Measurements from ENCODE around the gene EEPD1.
A peak's percentile ranks its signal among the peaks of the same experiment; 100 is the strongest.
"Not testable (repeated sequence)": the region's sequence is repeated elsewhere in the genome, so short reads cannot be mapped to it uniquely, and the experiment has no call there.

EEPD1 gene

DNA sequence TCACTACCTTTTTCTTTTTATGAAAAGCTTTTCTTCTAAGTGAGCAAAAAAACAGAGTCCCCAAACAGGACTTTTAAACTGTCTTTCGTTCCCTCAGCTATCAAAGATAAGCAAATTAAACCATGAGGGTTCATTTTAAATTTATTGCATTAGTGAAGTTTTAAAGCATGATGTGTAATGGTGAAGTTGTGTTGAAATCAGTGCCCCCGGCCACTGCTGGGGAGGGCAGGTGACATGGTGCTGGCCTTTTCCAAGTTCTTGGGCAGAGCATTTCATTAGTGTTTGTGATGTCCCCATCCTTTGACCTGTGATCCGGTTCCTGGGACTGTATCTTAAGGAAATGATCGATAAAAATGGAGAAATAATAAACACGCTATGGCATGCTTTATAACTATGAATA lies 96.0 kb downstream of the EEPD1 start:
- in situ Hi-C loops (cut with HindIII; ENCODE audit: low pct_unique_long_range_greater_than_20kb, low sequenced_read_pairs): no loop called here
- DNase-seq (ENCODE audit: low read depth in 1 of 2, low spot score in 1 of 2): no peak
- no peak for TF ChIP-seq JUND (IDR thresholded peaks at IDR 0.05; ENCODE audit: low read depth)

DNA sequence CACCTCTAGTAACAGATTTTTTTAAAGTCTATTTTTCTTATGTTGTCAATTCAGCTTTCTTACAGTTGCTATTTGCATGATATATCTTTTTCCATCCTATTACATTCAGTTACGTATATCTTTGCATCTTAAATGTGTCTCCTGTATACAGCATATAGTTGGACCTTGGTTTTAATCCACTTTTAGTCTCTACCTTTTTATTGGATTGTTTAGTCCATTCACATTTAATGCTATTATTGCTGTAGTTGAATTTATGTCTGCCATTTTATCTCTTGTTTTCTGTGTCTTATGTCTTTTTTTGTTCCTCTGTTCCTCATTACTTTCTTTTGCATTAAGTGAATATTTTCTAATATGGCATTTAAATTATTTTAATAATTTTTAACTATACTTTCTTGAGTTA lies 100.6 kb downstream of the EEPD1 start:
- no peak for DNase-seq (ENCODE audit: low read depth in 1 of 2, low spot score in 1 of 2)
- no peak for TF ChIP-seq JUND (IDR thresholded peaks at IDR 0.05; ENCODE audit: low read depth)
- in situ Hi-C loops (cut with HindIII; ENCODE audit: low pct_unique_long_range_greater_than_20kb, low sequenced_read_pairs): no loop called here

DNA sequence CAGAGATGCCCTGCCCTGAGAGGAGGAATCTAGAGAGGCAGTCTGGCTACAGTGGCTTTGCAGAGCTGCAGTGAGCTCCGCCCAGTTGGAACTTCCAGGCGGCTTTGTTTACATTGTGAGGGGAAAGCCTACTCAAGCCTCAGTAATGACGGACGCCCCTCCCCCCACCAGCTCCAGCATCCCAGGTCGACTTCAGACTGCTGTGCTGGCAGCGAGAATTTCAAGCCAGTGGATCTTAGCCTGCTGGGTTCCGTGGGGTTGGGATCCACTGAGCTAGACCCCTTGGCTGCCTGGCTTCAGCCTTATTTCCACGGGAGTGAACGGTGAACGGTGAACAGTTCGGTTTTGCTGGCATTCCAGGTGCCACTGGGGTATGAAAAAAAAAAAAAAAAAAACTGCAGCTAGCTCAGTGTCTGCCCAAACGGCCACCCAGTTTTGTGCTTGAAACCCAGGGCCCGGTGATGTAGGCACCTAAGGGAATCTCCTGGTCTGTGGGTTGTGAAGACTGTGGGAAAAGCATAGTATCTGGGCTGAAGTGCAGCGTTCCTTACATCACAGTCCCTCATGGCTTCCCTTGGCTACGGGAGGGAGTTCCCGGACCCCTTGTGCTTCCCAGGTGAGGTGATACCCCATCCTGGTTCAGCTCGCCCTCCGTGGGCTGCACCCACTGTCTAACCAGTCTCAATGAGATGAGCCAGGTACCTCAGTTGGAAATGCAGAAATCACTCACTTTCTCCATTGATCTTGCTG lies 105.6 kb downstream of the EEPD1 start:
- in situ Hi-C loops (cut with HindIII; ENCODE audit: low pct_unique_long_range_greater_than_20kb, low sequenced_read_pairs): not testable (repeated sequence)
- DNase-seq (ENCODE audit: low read depth in 1 of 2, low spot score in 1 of 2): peak in 1 of 2 experiments; percentile 86

DNA sequence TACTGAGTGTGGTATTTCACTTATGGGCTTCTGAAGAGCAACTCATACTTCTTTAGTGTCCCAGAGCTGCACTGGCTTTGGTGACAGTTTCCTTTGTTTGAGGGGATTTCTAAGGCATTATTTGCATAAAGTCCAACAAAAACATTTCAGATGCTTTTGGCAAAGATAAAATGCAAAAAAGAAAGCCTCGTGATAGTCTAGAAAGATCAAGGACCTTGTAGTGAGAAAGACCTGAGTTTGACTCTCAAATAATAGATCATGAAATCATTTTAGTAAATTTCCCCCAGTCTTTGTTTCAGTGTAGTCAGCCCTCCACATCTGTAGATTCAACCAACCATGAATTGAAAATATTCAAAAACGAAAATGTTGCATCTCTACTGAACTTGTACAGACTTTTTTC lies 107.4 kb downstream of the EEPD1 start:
- TF ChIP-seq JUND (IDR thresholded peaks at IDR 0.05; ENCODE audit: low read depth): no peak
- in situ Hi-C loops (cut with HindIII; ENCODE audit: low pct_unique_long_range_greater_than_20kb, low sequenced_read_pairs): no loop called here
- DNase-seq (ENCODE audit: low read depth in 1 of 2, low spot score in 1 of 2): no peak

DNA sequence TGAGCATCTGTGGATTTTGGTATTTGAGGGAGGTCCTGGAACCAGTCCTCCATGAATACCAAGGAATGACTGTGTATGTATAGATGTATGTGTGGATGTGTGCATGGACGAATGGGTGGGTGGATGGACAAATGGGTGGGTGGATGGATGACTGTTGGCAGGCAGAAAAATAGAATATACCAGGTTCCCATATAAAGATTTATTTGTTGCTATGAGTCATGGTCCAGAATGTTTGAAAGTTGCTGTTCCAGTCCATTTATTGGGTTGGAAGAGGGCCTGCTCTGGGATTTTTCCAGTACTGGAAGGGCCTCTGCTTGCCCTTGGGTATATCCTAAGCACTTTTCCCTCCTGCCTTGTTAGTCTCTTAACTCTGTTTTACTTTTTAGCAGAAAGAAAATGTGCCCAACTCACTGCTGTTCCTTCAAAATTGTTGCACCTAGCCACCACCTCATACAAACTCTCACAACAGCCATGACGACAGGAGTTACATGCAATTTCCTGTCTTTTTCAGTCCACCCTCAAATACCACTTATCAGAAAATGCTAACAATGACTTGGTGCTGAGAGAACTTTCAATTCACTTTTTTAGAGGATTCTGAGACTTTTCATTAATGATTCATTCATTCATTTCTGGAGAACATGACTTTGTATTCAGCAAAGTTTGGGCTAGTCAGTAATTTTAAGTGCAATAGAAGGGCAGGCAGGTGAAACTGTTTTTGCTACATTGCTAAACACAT lies 108.1 kb downstream of the EEPD1 start:
- no peak for DNase-seq (ENCODE audit: low read depth in 1 of 2, low spot score in 1 of 2)
- TF ChIP-seq JUND (IDR thresholded peaks at IDR 0.05; ENCODE audit: low read depth): no peak
- in situ Hi-C loops (cut with HindIII; ENCODE audit: low pct_unique_long_range_greater_than_20kb, low sequenced_read_pairs): no loop called here

DNA sequence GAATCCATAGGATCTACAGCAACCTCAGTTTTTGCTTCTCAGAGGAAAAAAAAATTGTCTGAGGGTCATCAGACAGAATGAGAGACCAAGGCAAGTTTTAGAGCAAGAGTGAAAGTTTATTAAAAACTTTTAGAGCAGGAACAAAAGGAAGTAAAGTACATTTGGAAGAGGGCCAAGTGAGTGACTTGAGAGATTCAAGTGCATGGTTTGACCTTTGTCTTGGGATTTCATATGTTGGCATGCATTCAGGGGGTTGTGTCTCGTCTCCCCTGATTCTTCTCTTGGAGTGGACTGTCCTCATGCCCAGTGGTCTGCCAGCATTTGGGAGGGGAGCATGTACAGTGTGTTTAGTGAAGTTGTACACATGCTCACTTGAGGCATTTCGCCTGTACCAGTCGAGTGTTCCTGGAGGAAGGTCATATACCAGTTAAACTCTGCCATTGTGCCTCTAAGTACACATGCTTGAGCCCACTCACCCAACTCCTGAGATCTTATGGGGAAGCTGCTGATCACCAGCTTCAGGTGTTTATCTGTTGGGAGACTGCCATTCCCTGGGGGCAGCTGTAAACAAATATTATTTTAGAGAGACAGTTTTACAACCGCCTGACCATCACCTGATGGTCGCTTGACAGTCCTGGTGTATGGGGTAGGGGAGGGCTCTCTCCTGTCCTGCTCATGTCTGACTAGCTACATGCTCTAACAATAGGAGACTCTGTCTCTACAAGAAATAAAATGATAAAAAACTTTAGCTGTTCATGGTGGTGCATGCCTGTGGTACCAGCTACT lies 109.4 kb downstream of the EEPD1 start:
- in situ Hi-C loops (cut with HindIII; ENCODE audit: low pct_unique_long_range_greater_than_20kb, low sequenced_read_pairs): no loop called here
- TF ChIP-seq JUND (IDR thresholded peaks at IDR 0.05; ENCODE audit: low read depth): no peak
- DNase-seq (ENCODE audit: low read depth in 1 of 2, low spot score in 1 of 2): no peak

DNA sequence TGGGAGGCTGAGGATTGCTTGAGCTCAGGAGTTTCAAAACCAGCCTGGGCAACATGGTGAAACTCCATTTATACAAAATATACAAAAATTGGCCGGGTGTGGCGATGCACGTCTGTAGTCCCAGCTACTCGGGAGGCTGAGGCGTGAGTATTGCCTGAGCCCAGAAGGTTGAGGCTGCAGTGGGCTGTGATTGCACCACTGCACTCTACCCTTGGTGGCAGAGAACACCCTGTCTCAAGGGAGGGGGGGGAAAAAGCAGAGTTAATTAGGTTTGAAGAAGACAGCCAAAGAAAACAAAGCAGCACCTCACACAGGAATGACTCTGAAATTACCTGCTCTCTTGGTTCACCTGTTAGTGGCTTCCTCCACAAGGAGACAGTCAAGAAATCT lies 110.0 kb downstream of the EEPD1 start:
- peak in 1 of 2 experiments; percentile 37 for DNase-seq (ENCODE audit: low read depth in 1 of 2, low spot score in 1 of 2)
- TF ChIP-seq JUND (IDR thresholded peaks at IDR 0.05; ENCODE audit: low read depth): no peak
- in situ Hi-C loops (cut with HindIII; ENCODE audit: low pct_unique_long_range_greater_than_20kb, low sequenced_read_pairs): no loop called here

DNA sequence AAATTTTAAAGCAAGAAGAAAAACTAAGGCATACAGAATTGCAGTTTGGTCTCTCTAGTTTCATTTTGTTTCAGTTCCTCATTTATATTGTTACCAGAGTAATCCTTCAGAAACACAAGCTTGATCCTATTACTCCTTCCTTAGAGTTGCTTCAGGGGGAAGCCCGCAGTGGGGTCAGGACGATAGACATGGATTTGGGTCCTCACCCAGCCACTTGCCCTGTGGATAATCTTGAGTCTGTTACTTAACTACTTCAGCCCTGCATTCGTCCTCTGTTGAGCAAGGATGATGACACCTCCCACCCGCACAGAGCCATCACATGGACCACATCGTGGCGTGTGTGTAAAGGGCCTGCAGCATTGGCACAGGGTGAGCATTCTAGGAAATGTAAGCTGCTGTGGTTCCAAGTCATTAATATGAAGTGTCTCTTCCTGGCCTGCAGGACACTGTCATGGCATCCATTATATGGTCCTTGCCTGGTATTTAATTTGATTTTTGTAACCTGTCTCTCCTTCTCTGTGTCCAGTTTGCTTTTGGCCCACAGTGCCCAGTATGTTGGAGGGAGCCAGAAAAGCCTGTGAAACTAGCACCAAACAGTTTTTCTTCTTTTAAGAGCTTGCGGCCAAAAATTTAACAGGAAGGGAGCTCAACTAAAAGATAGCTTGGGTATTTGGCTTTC lies 111.2 kb downstream of the EEPD1 start:
- in situ Hi-C loops (cut with HindIII; ENCODE audit: low pct_unique_long_range_greater_than_20kb, low sequenced_read_pairs): no loop called here
- no peak for DNase-seq (ENCODE audit: low read depth in 1 of 2, low spot score in 1 of 2)
- no peak for TF ChIP-seq JUND (IDR thresholded peaks at IDR 0.05; ENCODE audit: low read depth)

DNA sequence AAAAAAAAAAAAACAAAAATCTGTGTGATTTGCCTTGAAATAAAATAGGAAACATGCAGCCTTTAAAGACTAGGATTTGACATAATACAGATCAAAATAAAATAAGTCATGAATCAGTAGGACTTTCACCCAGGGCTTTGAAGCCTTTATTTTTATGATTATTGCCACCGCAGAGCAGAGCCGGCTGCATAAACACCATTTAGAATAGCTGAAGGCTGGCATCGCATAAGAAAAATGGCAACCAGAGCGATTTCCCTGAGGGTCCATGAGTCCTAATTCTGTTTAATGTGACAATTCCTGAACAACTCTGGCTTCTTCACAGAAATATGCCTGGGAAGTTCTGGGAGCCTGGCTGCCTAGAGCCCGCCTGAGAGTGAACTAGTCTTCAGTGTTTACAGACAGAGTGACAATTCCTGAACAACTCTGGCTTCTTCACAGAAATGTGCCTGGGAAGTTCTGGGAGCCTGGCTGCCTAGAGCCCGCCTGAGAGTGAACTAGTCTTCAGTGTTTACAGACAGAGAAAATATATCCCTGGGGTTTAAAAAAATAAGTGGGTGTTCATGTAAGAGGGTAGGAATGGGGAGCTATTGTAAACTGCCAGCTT lies 112.0 kb downstream of the EEPD1 start:
- TF ChIP-seq JUND (IDR thresholded peaks at IDR 0.05; ENCODE audit: low read depth): no peak
- in situ Hi-C loops (cut with HindIII; ENCODE audit: low pct_unique_long_range_greater_than_20kb, low sequenced_read_pairs): no loop called here
- DNase-seq (ENCODE audit: low read depth in 1 of 2, low spot score in 1 of 2): no peak

DNA sequence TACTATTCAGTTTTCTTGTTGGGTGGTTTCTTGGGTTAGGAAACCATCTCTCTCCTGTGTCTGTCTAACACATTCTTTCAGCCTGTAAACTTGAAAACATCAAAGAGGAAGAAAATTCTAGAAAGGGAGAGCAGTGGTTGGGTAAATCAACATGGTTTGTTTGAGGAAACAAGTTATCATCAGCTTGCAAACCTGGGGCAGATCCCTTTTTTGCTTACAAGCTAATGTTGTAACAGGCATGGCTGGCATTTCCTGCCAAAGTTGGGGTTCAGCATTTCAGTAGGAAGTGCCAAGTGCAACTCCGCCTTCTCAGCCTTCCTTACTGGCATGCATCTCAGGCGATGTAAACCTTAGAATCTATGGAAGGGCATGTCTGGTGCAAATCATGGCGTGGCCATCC lies 112.6 kb downstream of the EEPD1 start:
- in situ Hi-C loops (cut with HindIII; ENCODE audit: low pct_unique_long_range_greater_than_20kb, low sequenced_read_pairs): no loop called here
- no peak for TF ChIP-seq JUND (IDR thresholded peaks at IDR 0.05; ENCODE audit: low read depth)
- DNase-seq (ENCODE audit: low read depth in 1 of 2, low spot score in 1 of 2): no peak

DNA sequence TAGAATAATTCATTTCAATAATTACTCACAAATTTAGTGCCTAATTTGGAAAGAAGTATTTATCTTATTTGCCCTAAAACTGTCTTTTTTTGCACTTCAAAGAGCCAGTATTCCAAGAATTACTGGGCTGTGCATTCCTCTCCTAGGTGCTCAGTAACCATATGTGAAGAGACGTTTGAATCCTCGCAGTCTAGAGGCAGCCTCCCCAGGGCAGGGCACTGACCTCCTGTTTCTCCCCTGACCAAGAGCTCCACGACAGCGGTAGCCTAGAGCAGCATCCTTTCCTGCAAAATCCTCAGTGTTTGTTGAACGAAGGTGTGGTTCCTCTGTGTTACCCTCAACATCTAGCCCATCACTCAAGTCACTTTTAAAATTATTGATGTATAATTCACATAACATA lies 113.1 kb downstream of the EEPD1 start:
- TF ChIP-seq JUND (IDR thresholded peaks at IDR 0.05; ENCODE audit: low read depth): no peak
- no peak for DNase-seq (ENCODE audit: low read depth in 1 of 2, low spot score in 1 of 2)
- in situ Hi-C loops (cut with HindIII; ENCODE audit: low pct_unique_long_range_greater_than_20kb, low sequenced_read_pairs): no loop called here

DNA sequence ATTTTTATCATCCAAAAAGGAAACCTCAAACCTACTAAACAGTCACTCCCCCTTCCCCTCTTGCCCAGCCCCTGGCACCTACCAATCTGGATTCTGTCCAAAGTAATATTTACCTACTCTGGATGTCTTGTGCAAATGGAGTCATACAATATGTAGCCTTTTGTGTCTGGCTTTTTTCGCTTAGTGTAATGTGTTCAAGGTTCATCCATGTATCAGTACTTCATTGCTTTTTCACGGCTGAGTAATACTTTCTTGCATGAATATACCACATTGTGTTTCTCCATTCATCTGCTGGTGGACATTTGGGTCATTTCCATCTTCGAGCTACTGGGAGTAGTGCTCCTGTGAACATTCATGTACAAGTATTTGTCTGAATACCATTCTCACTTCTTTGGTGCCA lies 113.6 kb downstream of the EEPD1 start:
- TF ChIP-seq JUND (IDR thresholded peaks at IDR 0.05; ENCODE audit: low read depth): no peak
- DNase-seq (ENCODE audit: low read depth in 1 of 2, low spot score in 1 of 2): no peak
- in situ Hi-C loops (cut with HindIII; ENCODE audit: low pct_unique_long_range_greater_than_20kb, low sequenced_read_pairs): no loop called here

Data from T47D (cell line).